ENCODE results near the gene PEF1. TPM values are rescaled to one million over a fixed set of nuclear protein-coding genes. Genes with fewer than 3 reads are reported as not detected.

The PEF1 gene
- total and polyA plus RNA-seq, 2 of the 8 experiments (the other 6 are each of a cell fraction or from before 2014, with no cell fraction given), result 35.2 to 69.2 TPM

DNA sequence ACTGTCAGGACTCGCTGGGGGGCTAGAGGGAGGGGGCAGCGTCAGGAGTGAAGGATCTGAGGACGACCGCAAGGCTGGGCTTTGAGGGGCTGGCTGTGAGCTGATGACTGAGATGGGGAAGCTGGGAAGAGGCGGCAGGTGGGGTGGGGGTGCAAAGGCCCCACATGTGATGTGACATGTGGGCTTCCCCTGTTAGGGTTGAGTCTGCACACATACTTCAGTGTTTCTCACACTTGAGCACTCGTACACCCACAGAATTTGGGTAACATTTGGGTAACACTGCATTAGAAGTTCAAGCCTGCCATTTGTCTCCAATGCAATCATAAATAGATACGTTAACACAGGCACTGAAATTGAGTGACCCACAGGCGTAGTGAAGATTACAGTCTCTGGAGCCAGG lies 42.9 kb upstream of the PEF1 start:
- Histone ChIP-seq H2BK15ac (ENCODE audit: low read length) (no peak overlapping the region), H3K14ac (ENCODE audit: insufficient read length) (no peak overlapping the region), H2BK20ac (ENCODE audit: low read length) (no peak overlapping the region), H2BK12ac (ENCODE audit: low read depth, low read length) (no peak overlapping the region), H3K79me2 (ENCODE audit: control insufficient read depth in 1 of 2, insufficient read depth in 2 of 2, low read length in 2 of 2) (no peaks in the 10 kb centered on the region), H2BK5ac (ENCODE audit: low read depth, low read length) (no peak overlapping the region), H3K4me1 (replicated peaks in 1 of 4; ENCODE audit: control insufficient read depth in 3 of 4, insufficient read depth in 4 of 4, low read length in 3 of 4) (peaks cover 0 to 4% (median 0%) of the 10 kb centered on the region in 4 experiments; a peak in 2 of 7 replicates), H2AK5ac (ENCODE audit: low read depth, low read length) (no peak overlapping the region), H3K27me3 (replicated peaks in 1 of 4; ENCODE audit: control insufficient read depth in 3 of 4, extremely low read depth in 1 of 4, insufficient read depth in 3 of 4, low read length in 3 of 4) (no peaks in the 10 kb centered on the region), H3K9me3 (ENCODE audit: insufficient read depth in 2 of 2, low read depth in 1 of 2, low read length in 1 of 2) (no peaks in the 10 kb centered on the region), H4K5ac (ENCODE audit: insufficient read length, low read depth, low read length) (no peak overlapping the region), H3K9ac (replicated peaks in 1 of 4; ENCODE audit: extremely low read depth in 1 of 4, low read depth in 3 of 4, low read length in 3 of 4) (no peak overlapping the region), H3K18ac (ENCODE audit: extremely low read depth, low read length) (no peak overlapping the region), H3K23ac (ENCODE audit: insufficient read length) (no peak overlapping the region), H2AFZ (ENCODE audit: low read length) (no peak overlapping the region), H3K79me1 (ENCODE audit: low read depth, low read length) (no peaks in the 10 kb centered on the region), H3K56ac (replicated peaks; ENCODE audit: insufficient read length, low read depth, low read length) (no peak overlapping the region), H4K91ac (replicated peaks; ENCODE audit: insufficient read length, low read length) (no peak overlapping the region), H3K4me2 (ENCODE audit: insufficient read depth in 1 of 2, low read depth in 2 of 2, low read length in 2 of 2) (no peak overlapping the region), H3K4me3 (ENCODE audit: extremely low read depth in 1 of 4, insufficient read depth in 2 of 4, low read depth in 3 of 4, low read length in 4 of 4) (no peak overlapping the region), H4K8ac (ENCODE audit: extremely low read depth, insufficient read depth, low read length) (no peak overlapping the region), H3K23me2 (ENCODE audit: low read depth, low read length) (no peaks in the 10 kb centered on the region), H3K27ac (ENCODE audit: low read depth, low read length) (no peak overlapping the region), H4K20me1 (replicated peaks in 1 of 2; ENCODE audit: control insufficient read depth in 1 of 2, insufficient read depth in 2 of 2, low read length in 2 of 2) (no peaks in the 10 kb centered on the region), H3K4ac (replicated peaks; ENCODE audit: insufficient read length, low read depth, low read length) (no peak overlapping the region), H2BK120ac (replicated peaks; ENCODE audit: low read depth, low read length) (no peak overlapping the region), H3K36me3 (ENCODE audit: control insufficient read depth in 2 of 4, insufficient read depth in 4 of 4, low read length in 3 of 4) (no peaks in the 10 kb centered on the region)
- no peak for TF ChIP-seq TEAD4 (IDR thresholded peaks at IDR 0.05; ENCODE audit: low read depth, low read length)
- TF ChIP-seq, protein P1, sequence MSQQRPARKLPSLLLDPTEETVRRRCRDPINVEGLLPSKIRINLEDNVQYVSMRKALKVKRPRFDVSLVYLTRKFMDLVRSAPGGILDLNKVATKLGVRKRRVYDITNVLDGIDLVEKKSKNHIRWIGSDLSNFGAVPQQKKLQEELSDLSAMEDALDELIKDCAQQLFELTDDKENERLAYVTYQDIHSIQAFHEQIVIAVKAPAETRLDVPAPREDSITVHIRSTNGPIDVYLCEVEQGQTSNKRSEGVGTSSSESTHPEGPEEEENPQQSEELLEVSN (IDR thresholded peaks at IDR 0.05), result no peak
- TF ChIP-seq, protein P2, sequence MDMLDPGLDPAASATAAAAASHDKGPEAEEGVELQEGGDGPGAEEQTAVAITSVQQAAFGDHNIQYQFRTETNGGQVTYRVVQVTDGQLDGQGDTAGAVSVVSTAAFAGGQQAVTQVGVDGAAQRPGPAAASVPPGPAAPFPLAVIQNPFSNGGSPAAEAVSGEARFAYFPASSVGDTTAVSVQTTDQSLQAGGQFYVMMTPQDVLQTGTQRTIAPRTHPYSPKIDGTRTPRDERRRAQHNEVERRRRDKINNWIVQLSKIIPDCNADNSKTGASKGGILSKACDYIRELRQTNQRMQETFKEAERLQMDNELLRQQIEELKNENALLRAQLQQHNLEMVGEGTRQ (IDR thresholded peaks at IDR 0.05; ENCODE audit: low read length), result no peak
- TF ChIP-seq RXRA (IDR thresholded peaks at IDR 0.05; ENCODE audit: insufficient read depth, low read depth, low read length), result no peak
- no peak for TF ChIP-seq TAF1 (IDR thresholded peaks at IDR 0.05; ENCODE audit: low read depth, low read length)
- TF ChIP-seq SIN3A (conservative IDR thresholded peaks at IDR 0.05 in 1 of 2, IDR thresholded peaks at IDR 0.05 in 1 of 2; ENCODE audit: low read depth in 1 of 2, low read length in 2 of 2), result no peak
- TF ChIP-seq NRF1 (IDR thresholded peaks at IDR 0.05; ENCODE audit: low read depth, low read length), result no peak
- no peak for TF ChIP-seq ASH2L (IDR thresholded peaks at IDR 0.05; ENCODE audit: low read length)
- TF ChIP-seq HDAC2 (IDR thresholded peaks at IDR 0.05; ENCODE audit: borderline replicate concordance in 1 of 2, low read depth in 2 of 2, low read length in 2 of 2), result no peak
- TF ChIP-seq SP4 (IDR thresholded peaks at IDR 0.05; ENCODE audit: low read length), result no peak
- no peak for TF ChIP-seq GTF2F1 (IDR thresholded peaks at IDR 0.05; ENCODE audit: borderline replicate concordance, low read depth, low read length)
- TF ChIP-seq GABPA (IDR thresholded peaks at IDR 0.05; ENCODE audit: borderline replicate concordance, insufficient read depth, low read length), result no peak
- ChIA-PET CTCF (ENCODE audit: partially characterized antibody) (interaction anchor here (0.8 to 24.1 kb wide), 9 partner anchors 9 to 138 kb away, joined by 3 to 370 read pairs (median 11); partner anchors contain the start of gene COL16A1), POLR2A (ENCODE audit: partially characterized antibody) (interaction anchor here (1.2 kb wide), 1 partner anchor 13 kb away, joined by 3 read pairs; no protein-coding TSS in a partner anchor)
- DNase-seq (ENCODE audit: low read depth in 1 of 2, low spot score in 2 of 2) (no peak), FAIRE-seq (no peak)
- 87% methylated on average over 8 of the region's 8 CpGs; no CpG with 5 or more reads in 1 of the 2 experiments for WGBS, 2 experiments (ENCODE audit: extremely low coverage in 1 of 2, insufficient coverage in 1 of 2, insufficient read length in 1 of 2, insufficient replicate concordance in 2 of 2, low coverage in 1 of 2, low lambda C conversion rate in 2 of 2, missing lambda C conversion rate in 1 of 2)
